Ascending aorta (tissue), 2 donors: Measurements from ENCODE around the gene TYMP. TPM values are rescaled to one million over a fixed set of nuclear protein-coding genes. Genes with fewer than 3 reads are reported as not detected.

Experiments used
- DNase-seq, 2 donors: peaks; one replicate each; pipeline ENCODE4 v3.0.0-alpha.2; 2019; ENCODE audit warnings: low spot score in 2 of 2
- H3K27ac ChIP-seq, 2 donors: fragments of 200-600 bp; sonication (generic); one replicate each; pipeline ENCODE4 v1.5.1; 2016 to 2017; ENCODE audit warnings: mild to moderate bottlenecking in 1 of 2
- H3K27me3 ChIP-seq: fragments of 200-600 bp; sonication (generic); one replicate; pipeline ENCODE4 v1.5.1; 2017
- H3K36me3 ChIP-seq, 2 donors: fragments of 200-600 bp; sonication (generic); one replicate each; pipeline ENCODE4 v1.5.1; 2016
- H3K4me1 ChIP-seq, 2 donors: fragments of 200-600 bp; sonication (generic); one replicate each; pipeline ENCODE4 v1.5.1; 2016 to 2017; ENCODE audit warnings: mild to moderate bottlenecking in 1 of 2
- H3K4me3 ChIP-seq, 2 donors: fragments of 200-600 bp; sonication (generic); one replicate each; pipeline ENCODE4 v1.5.1; 2016 to 2017; ENCODE audit warnings: mild to moderate bottlenecking in 1 of 2
- H3K9me3 ChIP-seq, 2 donors: fragments of 200-600 bp; sonication (generic); one replicate each; pipeline ENCODE4 v1.5.1; 2016
- CTCF ChIP-seq, 3 experiments: fragments of 200-600 bp in 2 of 3; fragments of 450-650 bp in 1 of 3; sonication (generic) in 2 of 3; IDR thresholded peaks; one replicate each; pipeline ENCODE4 v1.5.1; 2016 to 2019; ENCODE audit warnings: antibody characterized with exemption in 3 of 3, mild to moderate bottlenecking in 1 of 3, moderate library complexity in 1 of 3
- intact Hi-C: fragments of 100-400 bp; cut with DNase I; formaldehyde crosslinking; loops from one replicate; pipeline ENCODE4 v1.15.1; 2023
- total RNA-seq: library from RNA; depleted of rRNA; stranded (reverse); fragments of >200 nt; gene quantifications from one replicate; pipeline ENCODE4 v1.1.0, GENCODE V29; 2016

Gene TYMP
- total RNA-seq, 1 donor from 2014 or later = 150 TPM

DNA sequence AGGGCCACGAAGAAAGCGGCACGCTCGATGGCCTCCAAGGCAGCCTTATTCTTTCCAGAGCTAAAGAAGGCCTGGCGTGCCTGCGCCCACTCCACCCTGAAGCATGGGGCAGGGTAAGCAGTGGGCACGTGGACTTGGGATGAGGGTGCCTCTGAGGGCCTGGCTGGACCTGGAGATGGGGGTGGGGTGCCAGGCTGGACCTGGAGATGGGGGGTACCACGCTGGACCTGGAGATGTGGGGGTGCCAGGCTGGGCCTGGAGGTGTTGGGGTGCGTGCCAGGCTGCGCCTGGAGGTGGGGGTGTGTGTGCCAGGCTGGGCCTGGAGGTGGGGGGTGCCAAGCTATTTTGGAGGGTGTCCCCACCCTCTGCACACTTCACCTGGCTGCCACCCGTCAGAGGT lies 43.2 kb upstream of the TYMP start:
- H3K4me3 ChIP-seq = no peak overlapping the region
- DNase-seq = no peak
- H3K9me3 ChIP-seq = no peaks in the 10 kb centered on the region
- intact Hi-C loops = no loop called here
- TF ChIP-seq CTCF (IDR thresholded peaks at IDR 0.05) = no peak
- H3K36me3 ChIP-seq = no peaks in the 10 kb centered on the region
- peaks cover 0 to under 1% of the 10 kb centered on the region in 2 donors for H3K4me1 ChIP-seq
- peaks cover under 1% of the 10 kb centered on the region for H3K27me3 ChIP-seq
- no peak overlapping the region for H3K27ac ChIP-seq

DNA sequence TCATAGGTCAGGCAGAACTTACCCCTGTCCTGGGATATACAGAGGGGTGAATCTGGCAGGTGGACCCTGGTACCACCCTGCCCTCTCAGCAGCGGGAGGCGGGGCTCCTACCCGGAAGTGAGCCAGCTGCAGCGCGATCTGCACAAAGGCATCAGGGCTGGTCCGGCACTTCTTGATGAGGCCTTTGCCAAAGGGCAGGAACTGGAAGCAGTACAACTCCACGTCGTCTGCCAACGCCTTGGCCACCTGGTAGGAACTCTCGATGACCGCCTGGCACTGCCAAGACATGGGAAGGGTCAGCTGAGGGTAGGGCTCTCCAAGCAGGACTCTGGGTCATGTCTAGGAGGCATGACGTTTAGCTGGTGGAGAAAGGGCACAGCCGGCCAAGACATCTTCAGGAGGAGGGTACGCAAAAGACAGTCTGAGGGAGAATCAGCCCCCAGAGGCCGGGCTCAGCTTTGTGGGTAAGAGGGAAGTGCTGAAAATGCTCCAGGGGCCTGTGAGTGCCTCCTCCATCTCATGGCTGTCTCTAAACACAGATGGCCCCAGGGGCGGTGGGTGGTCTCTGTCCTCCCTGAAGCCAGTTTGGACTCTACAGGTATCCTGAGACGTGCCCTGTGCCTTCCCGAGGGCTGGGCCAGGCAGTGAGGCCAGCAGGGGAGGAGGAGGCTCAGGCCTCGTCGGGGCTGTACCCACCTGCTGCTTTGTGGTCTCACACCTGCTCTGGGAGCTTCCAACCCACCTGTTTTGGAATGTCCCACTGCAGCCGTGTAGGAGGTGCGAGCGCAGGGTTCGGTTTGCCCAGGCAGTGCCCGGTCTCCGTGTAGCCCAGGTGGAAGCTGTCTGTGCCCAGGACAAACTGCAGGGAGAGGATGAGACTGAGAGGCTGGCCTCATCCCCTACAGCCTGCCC lies 41.7 kb upstream of the TYMP start:
- Histone ChIP-seq H3K27ac (no peak overlapping the region), H3K36me3 (no peaks in the 10 kb centered on the region), H3K4me1 (no peaks in the 10 kb centered on the region), H3K9me3 (no peaks in the 10 kb centered on the region), H3K27me3 (no peaks in the 10 kb centered on the region), H3K4me3 (no peak overlapping the region)
- intact Hi-C loops = no loop called here
- no peak for TF ChIP-seq CTCF (IDR thresholded peaks at IDR 0.05)
- DNase-seq = no peak

DNA sequence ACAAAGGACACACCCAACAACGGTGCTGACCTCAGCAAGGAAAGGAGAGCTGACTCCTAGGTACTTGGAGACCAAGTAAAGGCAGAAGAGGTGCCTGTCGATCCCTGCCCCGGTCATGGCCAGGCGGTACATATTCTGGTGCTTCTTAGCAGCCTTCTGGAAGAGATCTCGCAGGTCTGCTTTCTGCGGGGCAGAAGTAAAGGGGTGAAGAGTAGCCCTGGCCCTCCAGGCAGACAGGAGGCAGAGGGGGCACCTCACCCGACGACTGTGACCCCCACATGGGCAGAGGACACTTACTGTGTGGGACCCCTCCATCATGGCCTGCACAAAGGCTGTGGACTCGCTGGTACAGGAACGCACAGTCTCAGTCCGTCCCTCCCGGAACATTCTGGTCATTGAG lies 41.0 kb upstream of the TYMP start:
- intact Hi-C loops = no loop called here
- H3K27ac ChIP-seq = no peak overlapping the region
- no peaks in the 10 kb centered on the region for H3K9me3 ChIP-seq
- no peak for DNase-seq
- TF ChIP-seq CTCF (IDR thresholded peaks at IDR 0.05) = no peak
- H3K4me1 ChIP-seq = no peaks in the 10 kb centered on the region
- no peaks in the 10 kb centered on the region for H3K27me3 ChIP-seq
- no peaks in the 10 kb centered on the region for H3K36me3 ChIP-seq
- no peak overlapping the region for H3K4me3 ChIP-seq

DNA sequence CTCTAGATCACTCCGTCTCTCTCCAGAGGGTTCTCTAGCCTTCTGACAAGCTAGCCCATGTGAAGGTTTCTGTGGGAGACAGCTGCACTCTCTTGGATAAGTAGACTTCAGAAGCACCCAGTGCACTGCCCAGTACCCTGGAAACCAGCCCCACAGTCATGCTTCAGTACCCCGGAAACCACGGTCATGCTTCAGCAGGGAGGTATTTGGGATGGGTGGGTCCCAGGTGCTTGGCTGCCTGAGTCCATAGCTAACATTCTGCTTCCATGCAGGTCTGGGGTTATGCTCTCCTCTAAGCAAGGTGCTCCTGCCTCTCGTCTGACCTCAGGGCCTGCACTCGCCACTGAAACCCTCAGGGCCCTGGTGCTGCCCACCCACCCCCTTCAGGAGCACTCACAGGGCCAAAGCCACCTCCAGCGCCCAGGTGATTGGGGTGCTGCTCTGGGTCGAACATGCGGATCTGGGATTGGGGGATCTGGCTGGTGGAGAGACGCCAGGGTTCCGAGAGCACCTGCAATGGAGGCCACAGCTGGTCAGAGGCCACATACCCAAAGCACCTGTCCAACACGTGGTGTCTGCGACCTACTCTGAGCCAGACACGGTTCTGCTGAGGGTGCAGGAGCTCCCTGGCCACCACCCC lies 40.2 kb upstream of the TYMP start:
- Histone ChIP-seq H3K4me3 (no peak overlapping the region), H3K27me3 (no peaks in the 10 kb centered on the region), H3K27ac (no peak overlapping the region), H3K36me3 (no peaks in the 10 kb centered on the region), H3K9me3 (no peaks in the 10 kb centered on the region), H3K4me1 (no peaks in the 10 kb centered on the region)
- DNase-seq = no peak
- intact Hi-C loops = no loop called here
- no peak for TF ChIP-seq CTCF (IDR thresholded peaks at IDR 0.05)

DNA sequence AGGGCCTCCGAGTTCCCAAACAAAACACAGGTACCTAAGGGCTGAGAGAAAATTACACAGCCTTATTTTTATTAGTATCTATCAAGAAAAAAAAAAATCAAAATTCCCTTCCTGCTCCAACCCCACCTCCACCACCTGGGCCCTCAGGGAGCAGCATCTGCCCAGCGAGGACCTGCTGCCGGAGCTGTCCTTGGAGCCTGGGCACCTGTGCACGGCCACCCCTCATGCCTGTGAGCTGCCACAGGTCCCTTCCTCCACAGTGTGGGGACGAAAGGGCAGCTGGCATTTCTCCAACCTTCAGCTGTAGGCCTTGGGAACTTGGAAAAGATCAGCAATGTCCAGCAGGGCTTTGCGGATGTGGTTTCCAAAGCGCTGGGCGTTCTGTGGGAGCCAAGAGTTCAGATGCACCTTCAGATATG lies 39.2 kb upstream of the TYMP start:
- H3K36me3 ChIP-seq = no peaks in the 10 kb centered on the region
- DNase-seq = no peak
- no peaks in the 10 kb centered on the region for H3K9me3 ChIP-seq
- no peak overlapping the region for H3K4me3 ChIP-seq
- no peaks in the 10 kb centered on the region for H3K27me3 ChIP-seq
- H3K4me1 ChIP-seq = no peaks in the 10 kb centered on the region
- intact Hi-C loops = no loop called here
- no peak for TF ChIP-seq CTCF (IDR thresholded peaks at IDR 0.05)
- no peak overlapping the region for H3K27ac ChIP-seq
